Fibroblast of villous mesenchyme (primary cell): ENCODE data around the gene AKR1C3. TPM values are rescaled to one million over a fixed set of nuclear protein-coding genes. Genes with fewer than 3 reads are reported as not detected.
"Not testable (repeated sequence)": the region's sequence is repeated elsewhere in the genome, so short reads cannot be mapped to it uniquely, and the experiment has no call there.

Experiments used
- DNase-seq: peaks from one replicate; pipeline ENCODE4 v3.0.0-alpha.2; 2010; ENCODE audit warnings: low read depth
- H3K4me3 ChIP-seq: 2 replicates; pipeline ENCODE4 v1.5.1; 2011; ENCODE audit warnings: low read depth, mild to moderate bottlenecking, low read length
- CTCF ChIP-seq: IDR thresholded peaks from 2 replicates; pipeline ENCODE4 v1.5.1; 2012; ENCODE audit warnings: low read depth, mild to moderate bottlenecking, low read length; ENCODE audit not compliant: insufficient read depth
- total RNA-seq: library from RNA; depleted of rRNA; stranded (reverse); fragments of >200 nt; gene quantifications from 2 replicates; pipeline ENCODE4 v1.2.3, GENCODE V29; 2012

The AKR1C3 gene
- total RNA-seq, 1 donor = 16.4 TPM

GRCh38 chr10:5123886-5124285 is 29.7 kb downstream of the AKR1C3 start:
- H3K4me3 ChIP-seq = no peak overlapping the region
- TF ChIP-seq CTCF = no peak
- no peak for DNase-seq

- DNase-seq = no peak
- no peak overlapping the region for H3K4me3 ChIP-seq
- no peak for TF ChIP-seq CTCF
These were observed 31.3 kb downstream of the AKR1C3 start for GRCh38 chr10:5125315-5126044.

- H3K4me3 ChIP-seq = no peak overlapping the region
- no peak for DNase-seq
- no peak for TF ChIP-seq CTCF
These were observed 41.4 kb downstream of the AKR1C3 start for GRCh38 chr10:5135581-5135980.

- DNase-seq = no peak
- TF ChIP-seq CTCF = no peak
- no peak overlapping the region for H3K4me3 ChIP-seq
These were observed 42.4 kb downstream of the AKR1C3 start for GRCh38 chr10:5136468-5137087.

- H3K4me3 ChIP-seq, DNase-seq: not testable (repeated sequence)
These were observed 43.5 kb downstream of the AKR1C3 start for GRCh38 chr10:5137699-5138098.

GRCh38 chr10:5142199-5142598 is 48.0 kb downstream of the AKR1C3 start:
- no peak for TF ChIP-seq CTCF
- no peak for DNase-seq
- no peak overlapping the region for H3K4me3 ChIP-seq

GRCh38 chr10:5143137-5143536 is 48.9 kb downstream of the AKR1C3 start:
- H3K4me3 ChIP-seq = no peak overlapping the region
- TF ChIP-seq CTCF = no peak
- DNase-seq = no peak
